GM23338 (cell line): Measurements from ENCODE around the gene PRMT1. TPM values are rescaled to one million over a fixed set of nuclear protein-coding genes. Genes with fewer than 3 reads are reported as not detected.
A peak's percentile ranks its signal among the peaks of the same experiment; 100 is the strongest.

Experiments used
- ATAC-seq: fragments of 200-7000 bp; cut with Tn5 transposase; 3 replicates; pipeline ENCODE4 v1.9.1; 2020
- DNase-seq: peaks from one replicate; pipeline ENCODE4 v3.0.0-alpha.2; 2015; ENCODE audit warnings: low spot score
- H2AFZ ChIP-seq: fragments of 200-600 bp; sonication (generic); 2 replicates; pipeline ENCODE4 v1.8.0; 2016; ENCODE audit warnings: antibody characterized with exemption, mild to moderate bottlenecking, moderate library complexity
- H3F3A ChIP-seq: fragments of 200-600 bp; sonication (generic); replicated peaks from 2 replicates; pipeline ENCODE4 v1.8.0; 2017; ENCODE audit warnings: antibody characterized with exemption, mixed run types, low read depth
- H3K27ac ChIP-seq: fragments of 200-600 bp; sonication (generic); 2 replicates; pipeline ENCODE4 v1.6.1; 2016; ENCODE audit warnings: low read depth
- H3K27me3 ChIP-seq: fragments of 200-600 bp; sonication (generic); 2 replicates; pipeline ENCODE4 v1.8.0; 2016; ENCODE audit warnings: mild to moderate bottlenecking, mixed run types, moderate library complexity; ENCODE audit not compliant: insufficient read depth
- H3K36me3 ChIP-seq: fragments of 200-600 bp; sonication (generic); 2 replicates; pipeline ENCODE4 v1.8.0; 2016; ENCODE audit warnings: mild to moderate bottlenecking; ENCODE audit not compliant: insufficient read depth
- H3K4me1 ChIP-seq: fragments of 200-600 bp; sonication (generic); 2 replicates; pipeline ENCODE4 v1.8.0; 2016; ENCODE audit warnings: mild to moderate bottlenecking, moderate library complexity; ENCODE audit not compliant: insufficient read depth
- H3K4me2 ChIP-seq: fragments of 200-600 bp; sonication (generic); 2 replicates; pipeline ENCODE4 v1.7.1; 2017; ENCODE audit warnings: mixed run types
- H3K4me3 ChIP-seq: fragments of 200-600 bp; sonication (generic); 2 replicates; pipeline ENCODE4 v1.6.1; 2016; ENCODE audit warnings: mixed run types
- H3K79me2 ChIP-seq: fragments of 200-600 bp; sonication (generic); replicated peaks from 2 replicates; pipeline ENCODE4 v1.8.0; 2017; ENCODE audit warnings: mild to moderate bottlenecking; ENCODE audit not compliant: insufficient read depth
- H3K9me2 ChIP-seq: fragments of 200-600 bp; sonication (generic); 2 replicates; pipeline ENCODE4 v1.8.0; 2017; ENCODE audit not compliant: insufficient read depth
- H4K20me1 ChIP-seq: fragments of 200-600 bp; sonication (generic); replicated peaks from 2 replicates; pipeline ENCODE4 v1.8.0; 2017; ENCODE audit warnings: mild to moderate bottlenecking; ENCODE audit not compliant: insufficient read depth
- H3K27ac Mint-ChIP-seq: 2 replicates; pipeline ENCODE4 v1.8.0; 2020; ENCODE audit warnings: inconsistent platforms, mild to moderate bottlenecking, moderate library complexity, mixed read lengths
- H3K27me3 Mint-ChIP-seq: 3 replicates; pipeline ENCODE4 v1.8.0; 2022; ENCODE audit warnings: low read depth, mild to moderate bottlenecking, moderate library complexity, mixed read lengths, inconsistent platforms; ENCODE audit not compliant: insufficient read depth, poor library complexity
- H3K36me3 Mint-ChIP-seq: 3 replicates; pipeline ENCODE4 v1.8.0; 2021; ENCODE audit warnings: low read depth, mild to moderate bottlenecking, inconsistent platforms, moderate library complexity, mixed read lengths
- H3K4me1 Mint-ChIP-seq: 3 replicates; pipeline ENCODE4 v1.8.0; 2020; ENCODE audit warnings: mild to moderate bottlenecking, inconsistent platforms, mixed read lengths
- H3K4me3 Mint-ChIP-seq: 3 replicates; pipeline ENCODE4 v1.8.0; 2021; ENCODE audit warnings: moderate library complexity, mild to moderate bottlenecking, inconsistent platforms, mixed read lengths
- H3K9me3 Mint-ChIP-seq: 3 replicates; pipeline ENCODE4 v1.8.0; 2020; ENCODE audit warnings: moderate library complexity, mild to moderate bottlenecking, inconsistent platforms, mixed read lengths
- CREB1 ChIP-seq: fragments of 250-450 bp; sonication (Bioruptor Pico); IDR thresholded peaks from 2 replicates; pipeline ENCODE4 v1.5.0; 2020; ENCODE audit warnings: low read depth, mild to moderate bottlenecking, moderate library complexity
- CTCF ChIP-seq, 2 experiments: fragments of 200-600 bp in 1 of 2; sonication (generic) in 1 of 2; conservative IDR thresholded peaks; 2 replicates each; pipeline versions ENCODE4 v1.5.1 to v1.6.1; 2016 to 2017; ENCODE audit warnings: antibody characterized with exemption in 2 of 2, low read depth in 2 of 2, mild to moderate bottlenecking in 2 of 2, moderate library complexity in 1 of 2
- STAT1 ChIP-seq: IDR thresholded peaks from one replicate; pipeline ENCODE4 v1.6.1; 2016; ENCODE audit warnings: antibody characterized with exemption; ENCODE audit not compliant: unreplicated experiment
- ZNF114 ChIP-seq: fragments of 250-450 bp; sonication (Bioruptor Pico); IDR thresholded peaks from 2 replicates; pipeline ENCODE4 v1.5.0; 2020; ENCODE audit warnings: mild to moderate bottlenecking, moderate library complexity
- ZNF331 ChIP-seq: fragments of 250-450 bp; sonication (Bioruptor Pico); IDR thresholded peaks from 2 replicates; pipeline ENCODE4 v1.5.0; 2020; ENCODE audit warnings: low read depth, mild to moderate bottlenecking, moderate library complexity
- polyA plus RNA-seq: library from polyadenylated mRNA; unstranded; fragments of >200 nt; fragmentation: Nextera tagmentation; extraction: Ambion mirVana; gene quantifications from 2 replicates; pipeline ENCODE4 v1.2.1, GENCODE V29; 2016
- total RNA-seq: library from RNA; depleted of rRNA; stranded (reverse); fragments of >200 nt; shearing (Covaris generic); gene quantifications from 2 replicates; pipeline ENCODE4 v1.2.3, GENCODE V29; 2014
- TF ChIP-seq, protein P1 (sequence below): IDR thresholded peaks from one replicate; pipeline ENCODE4 v1.6.1; 2018; ENCODE audit warnings: antibody characterized with exemption; ENCODE audit not compliant: unreplicated experiment

PRMT1 gene
- total and polyA plus RNA-seq, 2 experiments from 2014 or later = 590 to 700 TPM

DNA sequence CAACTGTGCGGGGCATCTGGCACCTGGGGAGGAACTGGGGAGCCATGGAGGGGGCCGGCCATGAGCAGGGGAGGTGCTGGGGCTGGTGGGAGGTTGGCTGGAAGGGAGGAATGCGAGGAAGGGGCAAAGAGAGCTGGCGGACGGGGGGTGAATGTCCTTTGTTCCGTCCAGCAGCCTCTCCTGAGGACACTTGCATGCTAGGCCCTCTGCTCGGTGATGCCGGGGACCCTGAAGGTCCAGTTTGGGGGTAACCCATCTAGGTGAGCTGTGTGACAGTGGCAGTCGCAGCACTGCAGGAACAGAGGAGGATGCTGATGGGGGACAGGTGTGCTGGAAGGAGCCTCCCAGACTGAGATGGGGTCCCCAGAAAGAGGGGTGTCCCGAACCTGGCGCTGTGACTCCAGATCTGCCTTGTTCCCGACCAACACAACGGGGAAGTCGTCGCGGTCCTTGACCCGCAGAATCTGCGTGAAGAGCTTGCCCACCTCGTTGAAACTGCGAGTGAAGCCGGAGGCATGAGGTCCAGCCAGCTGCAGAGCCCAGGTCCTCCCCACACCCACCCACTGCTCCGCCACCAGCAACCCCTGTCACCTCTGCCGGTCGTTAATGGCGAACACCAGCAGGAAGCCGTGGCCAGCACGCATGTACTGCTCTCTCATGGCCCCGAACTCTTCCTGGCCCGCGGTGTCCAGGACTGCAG, 40.7 kb upstream of the PRMT1 start:
- no peak overlapping the region for H2AFZ ChIP-seq
- Mint-ChIP-seq H3K36me3 (no peaks in the 10 kb centered on the region; the same call in 2 of the 3 replicates), H3K27ac (no peak overlapping the region), H3K4me1 (peaks cover 45% of the 10 kb centered on the region), H3K27me3 (peaks cover 50% of the 10 kb centered on the region), H3K9me3 (peaks cover 2% of the 10 kb centered on the region; the same call in 1 of the 3 replicates), H3K4me3 (no peak overlapping the region; the same call in 2 of the 3 replicates)
- peaks cover 11% of the 10 kb centered on the region; the same call in 1 of the 2 replicates for H3K27me3 ChIP-seq
- H3K4me2 ChIP-seq = no peak overlapping the region
- H3K79me2 ChIP-seq = no peaks in the 10 kb centered on the region
- H3K4me3 ChIP-seq = no peak overlapping the region
- no peaks in the 10 kb centered on the region for H3K36me3 ChIP-seq
- H3F3A ChIP-seq = peaks cover 25% of the 10 kb centered on the region
- ATAC-seq (no peak), DNase-seq (no peak)
- no peaks in the 10 kb centered on the region for H4K20me1 ChIP-seq
- no peak overlapping the region for H3K27ac ChIP-seq
- H3K4me1 ChIP-seq = peaks cover 34% of the 10 kb centered on the region
- no peaks in the 10 kb centered on the region for H3K9me2 ChIP-seq
- TF ChIP-seq, protein P1, sequence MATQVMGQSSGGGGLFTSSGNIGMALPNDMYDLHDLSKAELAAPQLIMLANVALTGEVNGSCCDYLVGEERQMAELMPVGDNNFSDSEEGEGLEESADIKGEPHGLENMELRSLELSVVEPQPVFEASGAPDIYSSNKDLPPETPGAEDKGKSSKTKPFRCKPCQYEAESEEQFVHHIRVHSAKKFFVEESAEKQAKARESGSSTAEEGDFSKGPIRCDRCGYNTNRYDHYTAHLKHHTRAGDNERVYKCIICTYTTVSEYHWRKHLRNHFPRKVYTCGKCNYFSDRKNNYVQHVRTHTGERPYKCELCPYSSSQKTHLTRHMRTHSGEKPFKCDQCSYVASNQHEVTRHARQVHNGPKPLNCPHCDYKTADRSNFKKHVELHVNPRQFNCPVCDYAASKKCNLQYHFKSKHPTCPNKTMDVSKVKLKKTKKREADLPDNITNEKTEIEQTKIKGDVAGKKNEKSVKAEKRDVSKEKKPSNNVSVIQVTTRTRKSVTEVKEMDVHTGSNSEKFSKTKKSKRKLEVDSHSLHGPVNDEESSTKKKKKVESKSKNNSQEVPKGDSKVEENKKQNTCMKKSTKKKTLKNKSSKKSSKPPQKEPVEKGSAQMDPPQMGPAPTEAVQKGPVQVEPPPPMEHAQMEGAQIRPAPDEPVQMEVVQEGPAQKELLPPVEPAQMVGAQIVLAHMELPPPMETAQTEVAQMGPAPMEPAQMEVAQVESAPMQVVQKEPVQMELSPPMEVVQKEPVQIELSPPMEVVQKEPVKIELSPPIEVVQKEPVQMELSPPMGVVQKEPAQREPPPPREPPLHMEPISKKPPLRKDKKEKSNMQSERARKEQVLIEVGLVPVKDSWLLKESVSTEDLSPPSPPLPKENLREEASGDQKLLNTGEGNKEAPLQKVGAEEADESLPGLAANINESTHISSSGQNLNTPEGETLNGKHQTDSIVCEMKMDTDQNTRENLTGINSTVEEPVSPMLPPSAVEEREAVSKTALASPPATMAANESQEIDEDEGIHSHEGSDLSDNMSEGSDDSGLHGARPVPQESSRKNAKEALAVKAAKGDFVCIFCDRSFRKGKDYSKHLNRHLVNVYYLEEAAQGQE = no peak

DNA sequence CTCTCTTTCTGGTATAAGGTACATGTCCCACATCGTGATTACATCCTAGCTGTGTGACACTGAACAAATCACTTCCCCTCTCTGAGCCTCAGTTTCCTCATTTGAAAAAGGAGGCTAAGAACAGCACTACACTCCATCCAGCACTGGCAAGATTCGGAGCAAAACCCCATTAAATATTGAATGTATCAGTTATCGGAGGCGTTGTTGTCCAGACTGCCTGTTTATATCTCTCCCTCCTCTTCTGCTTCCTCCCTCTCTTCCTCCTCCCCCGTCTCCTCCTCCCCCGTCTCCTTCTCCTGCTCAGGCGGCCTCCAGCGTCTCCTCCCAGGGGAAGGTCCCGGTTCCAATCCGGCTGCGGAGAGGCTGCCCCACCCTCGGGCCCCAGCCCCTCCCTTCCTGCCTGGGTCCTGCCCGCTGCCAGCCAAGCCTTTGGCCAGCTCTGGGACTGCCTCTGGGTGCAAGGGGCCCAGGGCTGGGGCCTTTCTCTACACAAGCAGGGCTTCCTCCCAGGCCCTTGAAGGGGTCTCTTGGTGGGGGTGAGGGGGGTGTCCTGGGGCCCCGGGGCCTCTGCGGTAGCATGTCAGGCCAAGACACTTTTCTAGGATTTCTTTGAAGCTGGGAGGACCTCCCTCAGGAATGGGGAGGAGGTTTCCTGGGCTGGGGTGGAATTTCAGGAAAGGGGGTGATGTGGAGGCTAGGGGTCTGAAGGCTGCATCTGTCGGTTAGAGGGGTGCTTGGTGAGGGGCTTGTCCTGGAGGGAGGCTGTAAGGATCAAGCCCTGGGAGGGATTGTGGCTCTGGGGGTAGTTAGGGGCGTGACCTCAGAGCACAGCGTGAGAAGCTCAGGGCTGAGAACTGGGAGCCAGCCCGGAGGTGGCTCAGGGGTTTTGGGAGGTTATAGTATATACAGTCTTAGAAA, 39.0 kb upstream of the PRMT1 start:
- Histone ChIP-seq H3F3A (peaks cover 22% of the 10 kb centered on the region), H3K4me2 (peak overlapping the region; percentile 70), H3K4me3 (peak overlapping the region; percentile 49), H2AFZ (0 out of 2 replicates have a peak overlapping the region, but pooled peaks have one; percentile 28), H3K27ac (no peak overlapping the region), H3K27me3 (peaks cover 11% of the 10 kb centered on the region; the same call in 1 of the 2 replicates), H3K36me3 (no peaks in the 10 kb centered on the region), H4K20me1 (0 out of 2 replicates have a peak, but pooled peaks cover 2% of the 10 kb centered on the region), H3K9me2 (no peaks in the 10 kb centered on the region), H3K79me2 (peaks cover 9% of the 10 kb centered on the region), H3K4me1 (peaks cover 42% of the 10 kb centered on the region)
- H3K9me3 Mint-ChIP-seq = peaks cover 2% of the 10 kb centered on the region; the same call in 1 of the 3 replicates
- H3K4me1 Mint-ChIP-seq = peaks cover 54% of the 10 kb centered on the region
- ATAC-seq = peak; percentile 3
- H3K36me3 Mint-ChIP-seq = no peaks in the 10 kb centered on the region; the same call in 2 of the 3 replicates
- peak; percentile 71 for DNase-seq
- H3K27me3 Mint-ChIP-seq = peaks cover 50% of the 10 kb centered on the region
- H3K4me3 Mint-ChIP-seq = peak overlapping the region; percentile 77
- peak overlapping the region; percentile 94 for H3K27ac Mint-ChIP-seq
- no peak for TF ChIP-seq STAT1
- TF ChIP-seq ZNF114 = no peak
- TF ChIP-seq CREB1 (CRISPR knock-in tag) = no peak
- TF ChIP-seq, protein P1 = no peak
- no peak for TF ChIP-seq CTCF (conservative IDR thresholded peaks at IDR 0.05; ENCODE audit: low read depth in 2 of 2)
- no peak for TF ChIP-seq ZNF331
